Measurements from ENCODE around the gene HMOX2.

GRCh38 chr16:4498546-4499195 lies 22.5 kb downstream of the HMOX2 start:
- no peak for TF ChIP-seq POLR2A (IDR thresholded peaks at IDR 0.05)
- TF ChIP-seq, protein P1, sequence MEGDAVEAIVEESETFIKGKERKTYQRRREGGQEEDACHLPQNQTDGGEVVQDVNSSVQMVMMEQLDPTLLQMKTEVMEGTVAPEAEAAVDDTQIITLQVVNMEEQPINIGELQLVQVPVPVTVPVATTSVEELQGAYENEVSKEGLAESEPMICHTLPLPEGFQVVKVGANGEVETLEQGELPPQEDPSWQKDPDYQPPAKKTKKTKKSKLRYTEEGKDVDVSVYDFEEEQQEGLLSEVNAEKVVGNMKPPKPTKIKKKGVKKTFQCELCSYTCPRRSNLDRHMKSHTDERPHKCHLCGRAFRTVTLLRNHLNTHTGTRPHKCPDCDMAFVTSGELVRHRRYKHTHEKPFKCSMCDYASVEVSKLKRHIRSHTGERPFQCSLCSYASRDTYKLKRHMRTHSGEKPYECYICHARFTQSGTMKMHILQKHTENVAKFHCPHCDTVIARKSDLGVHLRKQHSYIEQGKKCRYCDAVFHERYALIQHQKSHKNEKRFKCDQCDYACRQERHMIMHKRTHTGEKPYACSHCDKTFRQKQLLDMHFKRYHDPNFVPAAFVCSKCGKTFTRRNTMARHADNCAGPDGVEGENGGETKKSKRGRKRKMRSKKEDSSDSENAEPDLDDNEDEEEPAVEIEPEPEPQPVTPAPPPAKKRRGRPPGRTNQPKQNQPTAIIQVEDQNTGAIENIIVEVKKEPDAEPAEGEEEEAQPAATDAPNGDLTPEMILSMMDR (IDR thresholded peaks at IDR 0.05 in 4 of 5, conservative IDR thresholded peaks at IDR 0.05 in 1 of 5), result no peak
